ENCODE data around the gene PROC.
A peak's percentile ranks its signal among the peaks of the same experiment; 100 is the strongest.

The PROC gene

DNA sequence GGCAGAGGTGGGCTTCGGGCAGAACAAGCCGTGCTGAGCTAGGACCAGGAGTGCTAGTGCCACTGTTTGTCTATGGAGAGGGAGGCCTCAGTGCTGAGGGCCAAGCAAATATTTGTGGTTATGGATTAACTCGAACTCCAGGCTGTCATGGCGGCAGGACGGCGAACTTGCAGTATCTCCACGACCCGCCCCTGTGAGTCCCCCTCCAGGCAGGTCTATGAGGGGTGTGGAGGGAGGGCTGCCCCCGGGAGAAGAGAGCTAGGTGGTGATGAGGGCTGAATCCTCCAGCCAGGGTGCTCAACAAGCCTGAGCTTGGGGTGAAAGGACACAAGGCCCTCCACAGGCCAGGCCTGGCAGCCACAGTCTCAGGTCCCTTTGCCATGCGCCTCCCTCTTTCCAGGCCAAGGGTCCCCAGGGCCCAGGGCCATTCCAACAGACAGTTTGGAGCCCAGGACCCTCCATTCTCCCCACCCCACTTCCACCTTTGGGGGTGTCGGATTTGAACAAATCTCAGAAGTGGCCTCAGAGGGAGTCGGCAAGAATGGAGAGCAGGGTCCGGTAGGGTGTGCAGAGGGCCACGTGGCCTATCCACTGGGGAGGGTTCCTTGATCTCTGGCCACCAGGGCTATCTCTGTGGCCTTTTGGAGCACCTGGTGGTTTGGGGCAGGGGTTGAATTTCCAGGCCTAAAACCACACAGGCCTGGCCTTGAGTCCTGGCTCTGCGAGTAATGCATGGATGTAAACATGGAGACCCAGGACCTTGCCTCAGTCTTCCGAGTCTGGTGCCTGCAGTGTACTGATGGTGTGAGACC lies at the start of gene PROC:
Gene PROC (plus strand): TSS at position 128 of the 812 bp plus-strand sequence. CDS start 1,516 bp downstream, outside the sequence.
- DNase-seq (ENCODE audit: low spot score) = no peak

DNA sequence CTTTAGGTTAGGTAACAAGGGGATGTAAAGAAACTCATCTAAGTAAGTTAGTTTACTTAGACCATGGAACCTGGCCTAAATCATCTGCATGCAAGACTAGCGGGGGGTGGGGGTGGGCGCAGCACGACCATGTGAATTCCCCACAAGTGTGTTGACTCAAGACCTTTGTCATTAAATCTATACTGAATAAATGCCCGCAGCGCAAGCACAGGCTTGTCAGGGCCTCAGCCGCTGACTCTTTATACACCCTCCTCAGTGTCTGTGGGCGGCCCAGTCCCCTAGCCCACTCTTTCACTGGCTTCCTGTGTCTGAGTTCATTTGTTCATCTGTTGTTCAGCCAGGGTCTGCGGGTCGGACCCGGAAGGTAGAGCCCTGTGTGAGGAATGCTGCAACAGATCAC lies 48.2 kb upstream of the PROC start:
- DNase-seq (ENCODE audit: low spot score) = no peak

DNA sequence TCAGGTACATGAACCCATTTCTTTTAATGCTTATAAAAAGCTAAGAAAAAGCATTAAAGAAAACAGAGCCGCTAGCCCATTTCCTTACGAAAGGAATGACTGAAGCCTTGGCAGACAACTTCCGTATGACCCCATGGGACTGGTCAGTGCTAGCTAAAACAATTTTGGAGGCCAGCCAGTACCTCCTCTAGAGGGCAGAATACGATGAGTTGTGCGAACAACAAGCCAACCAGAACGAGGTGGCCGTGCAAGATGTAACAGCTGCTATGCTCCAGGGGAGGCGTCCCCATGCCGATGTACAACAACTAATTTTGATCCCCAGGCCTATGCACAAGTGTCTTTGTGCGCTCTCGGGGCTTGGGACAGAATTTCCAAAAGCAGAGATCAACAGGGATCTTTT lies 47.2 kb upstream of the PROC start:
- no peak for DNase-seq (ENCODE audit: low spot score)

DNA sequence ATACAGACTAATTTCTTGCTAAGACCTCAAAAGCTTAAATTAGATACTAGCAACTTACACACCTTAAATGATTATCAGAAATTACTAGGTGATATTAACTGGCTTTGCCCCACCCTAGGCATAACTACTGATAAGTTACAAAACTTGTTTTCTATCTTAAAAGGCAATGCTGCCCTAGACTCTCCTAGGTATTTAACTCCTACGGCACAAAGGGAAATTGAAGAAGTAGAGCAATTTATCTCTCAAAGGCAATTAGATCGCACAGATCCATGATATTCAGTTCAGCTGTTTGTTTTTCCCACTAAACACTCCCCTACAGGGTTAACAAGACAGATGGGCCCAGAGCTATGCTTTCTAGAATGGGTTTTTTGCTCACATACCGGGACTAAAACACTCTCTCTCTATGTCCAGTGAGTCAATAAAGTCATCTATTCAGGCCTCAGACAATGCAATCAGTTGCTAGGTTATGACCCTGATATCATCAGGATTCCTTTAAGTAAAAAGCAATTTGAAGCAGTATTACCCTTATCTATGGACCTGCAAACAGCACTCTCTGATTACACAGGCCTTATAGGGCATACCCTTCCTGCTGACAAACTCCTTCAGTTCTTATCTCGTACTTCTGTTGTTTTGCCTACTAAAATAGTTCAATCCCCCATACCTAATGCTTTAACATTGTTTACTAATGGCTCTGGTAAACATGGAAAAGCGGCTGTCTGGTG lies 44.7 kb upstream of the PROC start:
- DNase-seq (ENCODE audit: low spot score) = no peak

DNA sequence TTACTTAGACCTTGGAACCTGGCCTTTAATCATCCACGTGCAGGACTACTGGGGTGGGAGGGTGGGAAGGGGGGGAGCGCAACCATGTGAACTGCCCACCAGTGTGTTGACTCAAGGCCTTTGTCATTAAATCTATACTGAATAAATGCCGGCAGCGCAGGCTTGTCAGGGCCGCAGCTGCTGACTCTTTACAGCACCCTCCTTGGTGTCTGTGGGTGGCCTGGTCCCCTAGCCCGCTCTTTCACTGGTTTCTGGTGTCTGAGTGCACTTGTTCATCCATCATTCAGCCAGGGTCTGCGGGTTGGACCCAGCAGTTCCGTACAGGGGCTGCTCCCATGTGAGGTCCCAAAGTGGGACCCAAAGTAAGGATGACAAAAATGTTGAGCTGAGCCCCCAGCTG lies 42.0 kb upstream of the PROC start:
- DNase-seq (ENCODE audit: low spot score) = no peak

DNA sequence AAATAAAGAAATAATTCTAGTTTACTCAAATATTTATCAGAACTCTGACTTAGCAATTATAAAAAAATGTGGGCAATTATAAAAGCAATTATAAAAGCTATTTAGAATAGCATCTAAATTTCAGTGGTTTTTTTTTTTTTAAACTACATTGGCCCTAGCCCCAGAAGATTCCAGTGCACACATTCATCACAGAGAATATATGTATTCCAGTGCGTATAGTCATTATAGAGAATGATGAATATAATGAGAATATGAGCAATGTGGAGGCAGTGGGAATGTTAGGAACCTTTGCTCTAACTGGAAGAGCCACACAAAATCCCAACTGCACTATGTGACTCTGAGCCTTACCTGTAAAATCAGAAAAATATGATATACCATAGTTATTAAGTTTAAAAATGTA lies 41.0 kb upstream of the PROC start:
- DNase-seq (ENCODE audit: low spot score) = no peak

DNA sequence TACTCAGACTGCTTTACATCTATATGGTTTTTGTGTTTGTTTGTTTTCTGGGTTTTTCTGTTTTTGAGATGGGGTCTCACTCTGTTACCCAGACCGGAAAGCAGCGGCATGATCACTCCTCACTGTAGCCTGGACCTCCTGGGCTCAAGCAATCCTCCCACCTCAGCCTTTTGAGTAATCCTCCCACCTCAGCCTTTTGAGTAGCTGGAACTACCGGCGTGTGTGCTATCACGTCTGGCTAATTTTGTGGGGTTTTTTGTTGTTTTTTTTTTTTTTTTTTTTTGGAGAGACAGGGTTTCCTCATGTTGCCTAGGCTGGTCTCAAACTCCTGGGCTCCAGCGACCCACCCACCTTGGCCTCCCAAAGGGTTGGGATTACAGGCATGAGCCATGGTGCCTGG lies 39.5 kb upstream of the PROC start:
- DNase-seq (ENCODE audit: low spot score) = no peak

DNA sequence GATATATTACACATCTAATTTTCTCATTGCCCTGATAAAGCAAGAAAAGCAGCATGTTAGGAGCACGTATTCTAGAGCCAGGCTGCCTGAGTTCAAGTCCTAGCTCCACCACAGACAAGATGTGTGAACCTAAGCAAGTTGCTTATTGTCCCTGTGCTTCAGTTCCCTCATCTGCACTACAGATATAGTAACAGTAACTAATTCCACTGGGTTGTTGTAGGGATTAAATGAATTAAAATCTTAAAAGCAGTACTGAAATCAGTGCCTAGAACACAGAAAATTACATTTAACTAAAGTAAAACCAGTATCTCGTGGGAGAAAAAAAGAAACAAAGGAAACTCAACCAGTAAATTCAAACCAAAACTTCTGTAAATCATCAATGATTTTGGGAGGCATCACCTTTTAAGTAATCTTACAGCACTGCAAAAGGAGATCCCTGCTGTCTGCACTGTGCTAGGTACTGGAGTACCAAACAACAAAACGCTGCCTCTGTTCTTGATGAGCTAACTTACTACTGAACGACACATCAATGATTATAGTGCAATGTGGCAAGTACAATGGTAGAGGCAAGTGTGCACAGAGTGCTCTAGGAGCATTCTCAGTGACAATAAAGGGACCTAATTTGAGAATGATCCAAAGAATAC lies 38.4 kb upstream of the PROC start:
- no peak for DNase-seq (ENCODE audit: low spot score)

DNA sequence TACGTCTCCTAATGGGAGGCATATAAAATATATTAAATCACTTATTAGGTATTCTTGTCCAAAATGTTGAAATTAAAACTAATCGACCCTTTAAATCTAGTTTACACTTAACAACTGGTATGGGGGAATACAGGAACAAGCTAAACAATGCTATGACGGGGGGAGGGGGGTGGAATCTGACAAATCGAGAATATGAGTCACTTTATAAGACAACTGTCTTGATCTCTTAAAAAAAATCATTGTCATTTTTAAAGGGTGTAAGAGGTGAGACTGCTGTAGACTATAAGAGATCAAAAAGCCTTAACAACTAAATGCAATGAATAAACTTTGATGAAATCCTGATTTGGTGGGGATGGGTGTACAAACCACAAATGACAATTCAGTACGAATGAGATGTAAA lies 36.5 kb upstream of the PROC start:
- no peak for DNase-seq (ENCODE audit: low spot score)

DNA sequence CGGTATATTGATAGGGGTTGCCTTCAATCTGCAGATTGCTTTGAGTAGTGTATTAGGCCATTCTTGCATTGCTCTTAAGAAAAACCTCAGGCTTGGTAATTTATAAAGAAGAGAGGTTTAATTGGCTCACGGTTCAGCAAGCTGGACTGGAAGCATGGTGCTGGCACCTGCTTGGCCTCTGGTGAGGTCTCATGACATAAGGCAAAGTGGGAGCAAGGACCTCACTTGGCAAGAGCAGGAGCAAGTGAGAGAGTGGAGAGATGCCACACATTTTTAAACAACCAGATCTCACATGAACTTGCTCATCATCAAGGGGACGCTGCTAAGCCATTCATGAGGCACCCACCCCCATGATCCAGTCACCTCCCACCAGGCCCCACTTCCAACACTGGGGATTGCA lies 35.4 kb upstream of the PROC start:
- no peak for DNase-seq (ENCODE audit: low spot score)

DNA sequence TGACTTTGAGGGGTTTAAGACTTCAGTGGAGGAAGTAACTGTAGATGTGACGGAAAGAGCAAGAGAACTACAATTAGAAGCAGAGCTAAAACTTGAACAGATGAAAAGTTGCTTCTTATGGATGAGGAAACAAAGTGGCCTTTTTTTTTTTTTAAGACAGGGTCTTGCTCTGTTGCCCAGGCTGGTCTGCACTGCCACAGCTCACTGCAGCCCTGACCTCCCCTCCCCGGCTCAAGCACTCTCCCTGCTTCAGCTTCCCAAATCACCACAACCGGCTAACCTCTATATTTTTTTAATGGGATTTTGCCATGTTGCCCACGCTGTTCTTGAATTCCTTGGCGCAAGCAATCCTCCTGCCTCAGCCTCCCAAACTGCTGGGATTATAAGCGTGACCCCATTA lies 33.7 kb upstream of the PROC start:
- DNase-seq (ENCODE audit: low spot score) = no peak

DNA sequence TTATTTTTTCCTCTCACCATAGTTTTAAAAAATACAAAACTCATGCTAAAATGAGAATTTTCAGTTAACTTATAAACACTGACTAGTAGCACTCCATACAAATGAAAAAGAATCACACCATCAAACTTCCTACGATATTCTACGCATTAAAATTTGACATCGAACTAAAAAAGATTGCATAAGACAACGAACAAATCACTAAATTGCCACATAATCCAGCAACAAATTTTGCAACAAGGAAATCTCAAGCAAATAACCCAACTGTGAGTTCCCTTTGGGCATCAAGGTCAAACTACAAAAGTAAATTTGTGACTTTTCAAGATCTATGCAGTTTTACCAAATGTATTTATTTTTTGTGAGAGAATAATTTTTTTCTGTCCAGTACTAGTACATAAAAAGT lies 32.0 kb upstream of the PROC start:
- DNase-seq (ENCODE audit: low spot score) = no peak

DNA sequence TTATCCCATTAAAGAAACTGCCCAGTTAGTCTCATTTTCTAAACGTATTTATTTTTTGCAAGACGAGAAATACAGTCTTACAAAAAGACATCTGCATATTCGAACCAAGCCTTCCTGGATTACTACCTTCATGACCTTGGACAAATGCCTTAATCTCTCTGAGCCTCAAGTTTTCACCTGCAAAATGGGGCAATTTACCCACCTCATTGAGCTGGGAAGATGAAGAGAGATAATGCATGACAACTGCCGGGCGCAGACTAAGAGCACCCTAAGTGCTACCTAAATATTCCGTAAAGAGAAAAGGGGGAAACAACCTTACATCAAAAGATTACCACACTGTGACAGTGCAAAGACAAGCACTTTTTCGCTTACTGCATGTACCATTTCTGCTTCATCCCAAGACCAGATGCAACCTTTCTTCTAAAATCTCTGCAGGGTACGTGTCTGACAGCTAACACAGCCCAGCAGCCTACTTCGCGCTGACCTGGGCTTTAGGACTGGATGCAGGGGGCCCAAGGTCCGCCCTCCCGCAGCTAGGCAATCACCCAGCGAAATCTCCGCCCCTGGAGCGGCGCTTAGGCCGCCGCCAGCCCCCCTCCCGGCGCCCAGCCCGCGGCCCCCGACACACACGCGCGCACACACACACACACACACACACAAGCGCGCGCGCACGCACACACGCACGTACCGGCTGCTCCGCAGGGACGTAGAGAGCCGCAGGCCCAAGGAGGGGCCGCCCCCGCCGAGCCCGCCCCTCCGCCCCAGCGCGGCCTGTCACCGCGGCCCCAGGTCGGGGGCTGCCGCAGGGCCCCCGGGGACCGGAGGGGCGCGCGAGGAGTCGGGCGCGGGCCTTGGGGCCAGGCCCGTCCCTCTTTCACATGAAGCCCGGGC lies 31.2 kb upstream of the PROC start:
- DNase-seq (ENCODE audit: low spot score) = peak; percentile 68

DNA sequence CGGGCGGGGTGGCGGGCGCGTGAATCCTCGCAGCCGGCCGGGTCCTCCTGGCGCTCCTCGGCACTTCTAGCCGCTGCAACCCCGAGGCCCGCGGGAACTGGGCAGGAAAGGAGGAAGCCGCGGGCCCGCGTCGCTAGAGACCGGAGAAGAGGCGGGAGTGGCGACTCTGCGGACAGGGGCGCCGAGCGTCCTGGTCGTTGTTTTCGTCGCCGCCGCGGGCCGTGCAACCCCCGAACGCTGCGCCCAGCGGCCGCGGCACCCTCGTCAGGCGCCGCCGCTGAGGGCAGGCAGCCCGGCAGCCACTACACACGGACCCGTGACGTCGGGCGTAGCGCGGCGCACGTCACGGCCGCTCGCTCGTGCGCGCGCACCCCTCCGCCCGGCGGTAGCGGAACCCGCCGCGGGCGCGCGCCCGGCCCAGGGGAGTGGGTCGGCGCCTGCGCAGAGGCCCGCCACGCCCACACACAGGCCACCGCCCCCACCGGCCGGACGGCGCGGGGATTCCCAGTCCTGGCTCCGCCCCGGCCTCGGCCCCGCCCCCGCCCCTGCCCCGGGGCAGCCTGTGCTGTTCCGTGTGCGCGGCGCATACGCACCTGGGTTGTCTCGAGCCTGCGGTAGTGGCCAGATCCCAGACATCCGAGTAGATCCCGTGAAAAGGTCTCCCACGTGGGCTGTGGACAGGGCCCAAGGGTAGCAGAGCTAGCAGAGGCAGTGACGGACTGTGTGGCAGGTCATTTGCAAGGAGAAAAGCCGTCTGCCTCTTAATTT lies 30.4 kb upstream of the PROC start, which contains the start of gene MAP3K2:
Gene MAP3K2 (minus strand): TSS at position 321 of the 768 bp plus-strand sequence. CDS start 44,846 bp downstream, outside the sequence.
- DNase-seq (ENCODE audit: low spot score) = peak; percentile 93

DNA sequence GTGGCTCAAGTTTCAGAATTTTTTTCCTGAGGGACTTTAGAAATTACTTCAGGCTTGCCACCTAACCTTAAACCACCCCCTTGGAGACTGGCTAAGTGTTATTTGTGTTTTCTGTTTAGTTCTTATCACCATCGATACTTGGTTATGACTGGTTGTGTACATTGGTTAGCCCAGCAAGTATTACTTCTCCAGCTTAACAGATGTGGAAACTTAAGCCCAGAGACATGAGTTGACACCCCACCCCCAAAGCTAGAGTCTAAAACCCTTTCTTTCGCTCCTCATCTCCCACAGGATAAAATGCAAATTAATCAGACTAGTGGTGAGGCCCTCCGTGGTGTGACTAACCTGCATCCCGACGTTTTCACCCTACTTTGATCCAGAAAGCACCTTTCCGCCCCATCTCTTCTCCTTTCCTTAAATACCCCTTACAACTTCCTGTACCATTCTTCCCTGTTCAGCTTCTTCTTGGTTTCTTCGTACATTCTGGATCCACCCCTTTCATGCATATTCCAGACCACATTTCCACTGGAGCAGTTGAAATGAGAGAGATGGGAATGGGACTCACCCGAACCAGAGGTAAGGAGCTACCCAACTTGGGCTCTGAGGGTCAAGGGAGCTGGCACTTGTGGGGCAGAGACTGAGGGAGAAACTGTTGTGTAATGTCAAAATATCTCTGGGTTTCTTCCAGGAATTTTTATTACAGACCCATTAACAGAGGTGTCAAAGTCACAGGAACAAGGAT lies 29.6 kb upstream of the PROC start:
- DNase-seq (ENCODE audit: low spot score) = no peak

DNA sequence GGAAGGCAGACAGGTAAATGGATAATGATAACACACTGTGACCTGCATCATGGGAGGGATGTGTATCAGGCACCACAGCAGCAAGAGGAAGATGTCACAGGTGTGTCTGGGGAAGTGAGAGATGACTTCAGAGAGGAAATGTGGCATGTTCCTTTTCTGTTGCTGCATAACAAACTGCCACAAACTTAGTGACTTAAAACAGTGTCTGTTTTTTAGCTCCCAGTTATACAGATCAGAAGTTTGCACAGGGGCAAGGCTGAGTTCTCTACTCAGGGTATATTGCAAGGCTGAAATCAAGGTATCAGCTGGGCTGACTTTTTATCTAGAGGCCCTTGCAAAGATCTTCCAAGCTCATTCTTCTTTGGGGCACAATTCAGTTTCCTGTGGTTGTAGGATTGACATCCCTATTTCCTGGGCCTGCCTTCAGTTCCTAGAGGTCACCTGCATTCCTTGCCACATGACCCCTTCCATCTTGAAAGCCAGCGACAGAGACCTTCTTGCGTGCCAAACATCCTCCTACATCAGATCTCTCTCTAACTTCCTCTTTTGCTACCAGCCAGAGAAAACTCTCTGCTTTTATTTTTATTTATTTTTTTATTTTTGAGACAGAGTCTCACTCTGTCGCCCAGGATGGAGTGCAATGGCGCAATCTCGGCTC lies 28.3 kb upstream of the PROC start:
- DNase-seq (ENCODE audit: low spot score) = no peak

DNA sequence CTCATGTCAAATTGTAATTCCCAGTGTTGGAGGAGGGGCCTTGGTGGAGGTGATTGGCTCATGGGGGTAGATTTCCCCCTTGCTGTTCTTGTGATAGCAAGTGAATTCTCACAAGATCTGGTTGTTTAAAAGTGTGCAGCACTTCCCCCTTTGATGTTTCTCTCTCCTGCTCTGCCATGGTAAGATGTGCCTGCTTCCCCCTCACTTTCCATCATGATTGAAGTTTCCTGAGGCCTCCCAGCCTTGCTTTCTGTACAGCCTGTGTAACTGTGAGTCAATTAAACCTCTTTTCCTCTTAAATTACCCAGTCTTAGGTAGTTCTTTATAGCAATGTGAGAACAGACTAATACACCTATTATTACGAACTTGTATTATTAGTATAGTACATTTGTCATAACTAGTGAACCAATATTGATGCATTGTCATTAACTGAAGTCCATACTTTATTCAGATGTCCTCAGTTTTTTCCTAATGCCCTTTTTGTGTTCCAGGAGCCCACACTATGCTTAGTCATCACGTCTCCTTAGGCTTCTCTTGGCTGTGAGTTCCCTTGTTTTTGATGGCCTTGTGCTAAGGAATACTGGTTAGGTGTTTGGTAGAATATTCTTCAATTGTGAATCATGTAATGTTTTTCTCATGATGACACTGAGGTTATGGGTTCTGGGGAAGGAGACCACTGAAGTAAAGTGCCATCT lies 25.9 kb upstream of the PROC start:
- DNase-seq (ENCODE audit: low spot score) = no peak

DNA sequence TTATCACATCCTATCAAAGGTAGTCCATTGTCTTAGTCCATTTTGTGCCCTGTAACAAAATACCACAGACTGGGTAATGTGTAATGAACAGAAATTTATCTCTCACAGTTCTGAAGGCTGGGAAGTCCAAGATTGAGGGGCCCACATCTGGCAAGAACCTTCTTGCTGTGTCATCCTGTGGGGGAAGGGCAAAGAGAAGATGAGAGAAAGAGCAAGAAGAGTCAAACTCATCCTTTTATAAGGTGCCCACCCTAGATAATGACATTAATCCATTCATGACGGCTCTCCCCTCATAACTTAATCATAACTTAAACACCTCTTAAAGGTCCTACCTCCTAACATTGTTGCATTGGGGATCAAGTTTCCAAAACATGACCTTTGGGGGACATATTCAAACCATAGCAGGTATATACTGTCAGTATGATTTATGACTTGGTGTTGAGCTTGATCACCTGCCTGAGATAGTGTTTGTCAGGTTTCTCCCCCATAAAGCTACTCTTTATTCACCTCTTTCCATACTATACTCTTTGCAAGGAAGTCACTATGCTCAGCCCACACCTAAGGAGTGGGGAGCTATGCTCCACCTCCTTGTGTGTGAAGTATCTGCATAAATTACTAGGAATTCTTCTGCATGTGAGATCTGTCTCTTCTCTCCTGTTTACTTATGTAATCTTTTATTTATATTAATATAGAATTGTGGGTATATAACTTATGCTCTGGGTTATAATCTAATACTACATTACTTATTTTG lies 25.2 kb upstream of the PROC start:
- DNase-seq (ENCODE audit: low spot score) = peak; percentile 44

DNA sequence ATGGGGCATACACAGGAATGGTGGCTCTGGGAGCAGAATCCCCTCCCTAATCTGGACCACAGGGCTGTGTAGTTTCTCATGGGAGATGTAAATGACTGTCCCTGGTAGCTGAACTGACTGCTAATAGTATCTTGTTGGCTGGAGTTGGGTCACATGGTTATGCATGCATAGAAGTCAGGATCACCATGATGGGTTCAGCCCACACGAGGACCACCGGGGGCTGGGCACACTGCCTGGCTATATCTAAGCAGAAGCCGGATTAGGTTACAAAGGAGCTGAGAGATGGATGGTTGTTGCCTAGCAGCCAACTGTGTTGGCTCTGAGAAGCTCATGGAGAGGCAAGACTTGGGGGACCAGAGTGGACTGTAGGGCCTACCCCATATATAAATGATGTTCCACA lies 23.7 kb upstream of the PROC start:
- DNase-seq (ENCODE audit: low spot score) = no peak

Measured in hematopoietic multipotent progenitor cell treated with erythropoietin and hydrocortisone succinate and interleukin-3 and kit ligand, for 15 days (in vitro differentiated cells).